Kidney capillary endothelial cell (primary cell): ENCODE results near the gene USP48.

Source experiments
- DNase-seq: peaks from one replicate; pipeline ENCODE4 v3.0.0-alpha.2; 2018; ENCODE audit warnings: low spot score

The USP48 gene

GRCh38 chr1:21749109-21749508, 33.8 kb downstream of the USP48 start:
- DNase-seq = no peak

DNA sequence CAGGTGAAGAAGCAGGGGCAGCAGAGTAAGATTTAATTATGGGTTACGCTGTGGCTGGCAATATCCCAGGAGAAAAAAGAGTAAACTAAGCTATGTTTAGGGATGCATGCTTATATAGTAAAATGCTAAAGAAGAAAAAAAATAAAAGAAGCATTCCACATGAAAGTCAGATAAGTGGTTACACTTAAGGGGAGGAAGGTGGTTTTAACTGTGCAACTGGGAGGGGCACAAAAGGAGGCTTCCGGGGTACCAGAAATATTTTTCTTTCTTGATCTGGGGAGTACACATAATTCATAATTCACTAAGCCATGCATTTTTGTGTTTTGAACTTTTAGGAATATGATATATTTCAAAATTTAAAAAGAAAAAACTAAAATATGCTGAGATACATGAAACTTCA, 39.5 kb downstream of the USP48 start:
- no peak for DNase-seq

GRCh38 chr1:21742578-21742977, 40.4 kb downstream of the USP48 start:
- DNase-seq = no peak

DNA sequence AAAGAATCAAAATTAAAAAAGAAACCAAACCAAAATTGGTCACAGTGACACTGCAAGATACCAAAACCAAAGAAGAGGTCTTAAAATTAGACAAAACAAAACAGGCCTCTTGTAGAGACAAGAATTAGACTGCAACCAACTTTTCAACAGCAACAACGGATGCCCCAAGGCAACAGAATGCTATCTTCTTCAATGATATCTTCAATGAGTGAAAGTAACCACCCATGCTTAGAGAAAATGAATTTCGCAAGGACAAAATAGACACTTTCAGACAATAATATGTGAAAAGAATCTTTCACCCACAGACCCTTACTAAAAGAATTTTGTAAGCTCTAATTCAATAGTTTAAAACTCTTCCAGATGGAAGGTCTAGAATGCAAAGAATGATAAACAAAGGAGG, 41.7 kb downstream of the USP48 start:
- no peak for DNase-seq

DNA sequence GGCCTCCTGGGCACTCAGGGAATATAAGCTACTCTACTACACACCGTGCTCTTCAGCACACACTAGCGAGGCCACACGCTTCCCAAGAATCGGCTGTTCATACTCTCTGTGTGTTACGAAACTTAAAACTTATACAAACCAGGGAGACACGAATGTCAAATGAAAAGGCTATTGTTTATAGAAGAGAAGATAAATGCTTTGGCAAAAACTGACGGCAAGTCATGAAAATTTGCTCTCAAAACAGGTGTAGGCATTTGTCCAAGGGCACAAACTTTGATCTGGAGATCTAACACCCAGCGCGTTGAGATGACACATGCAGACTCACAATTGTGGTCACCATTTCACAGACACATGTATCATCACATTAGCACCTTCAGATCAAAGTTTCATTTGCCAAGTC, 46.1 kb downstream of the USP48 start:
- no peak for DNase-seq

- no peak for DNase-seq
Observed at GRCh38 chr1:21736011-21736410, 46.9 kb downstream of the USP48 start.

- no peak for DNase-seq
Observed at GRCh38 chr1:21734526-21734925, 48.4 kb downstream of the USP48 start.

- no peak for DNase-seq
Observed at GRCh38 chr1:21732664-21733063, 50.3 kb downstream of the USP48 start.

GRCh38 chr1:21725748-21726392, 57.1 kb downstream of the USP48 start:
- no peak for DNase-seq

- no peak for DNase-seq
Observed at GRCh38 chr1:21724570-21724969, 58.4 kb downstream of the USP48 start.

DNA sequence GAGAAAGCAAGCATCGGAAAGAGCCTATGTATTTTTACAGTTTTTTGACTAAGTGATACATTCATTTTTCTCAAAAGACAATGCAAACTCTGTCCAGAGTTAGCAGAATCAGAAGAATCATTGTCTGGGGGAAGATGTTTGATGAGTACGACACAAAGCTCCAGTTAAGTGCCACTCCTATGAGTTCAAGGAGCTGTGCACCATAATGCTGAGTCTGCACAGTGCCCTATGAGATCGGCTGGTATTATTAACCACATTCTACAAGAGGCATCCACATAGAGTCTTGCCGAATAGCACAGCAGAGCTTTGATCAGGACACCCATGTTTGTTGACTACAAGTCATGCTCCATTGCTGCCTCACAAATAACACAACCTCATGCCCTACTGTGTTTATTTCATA, 58.9 kb downstream of the USP48 start:
- DNase-seq = no peak

DNA sequence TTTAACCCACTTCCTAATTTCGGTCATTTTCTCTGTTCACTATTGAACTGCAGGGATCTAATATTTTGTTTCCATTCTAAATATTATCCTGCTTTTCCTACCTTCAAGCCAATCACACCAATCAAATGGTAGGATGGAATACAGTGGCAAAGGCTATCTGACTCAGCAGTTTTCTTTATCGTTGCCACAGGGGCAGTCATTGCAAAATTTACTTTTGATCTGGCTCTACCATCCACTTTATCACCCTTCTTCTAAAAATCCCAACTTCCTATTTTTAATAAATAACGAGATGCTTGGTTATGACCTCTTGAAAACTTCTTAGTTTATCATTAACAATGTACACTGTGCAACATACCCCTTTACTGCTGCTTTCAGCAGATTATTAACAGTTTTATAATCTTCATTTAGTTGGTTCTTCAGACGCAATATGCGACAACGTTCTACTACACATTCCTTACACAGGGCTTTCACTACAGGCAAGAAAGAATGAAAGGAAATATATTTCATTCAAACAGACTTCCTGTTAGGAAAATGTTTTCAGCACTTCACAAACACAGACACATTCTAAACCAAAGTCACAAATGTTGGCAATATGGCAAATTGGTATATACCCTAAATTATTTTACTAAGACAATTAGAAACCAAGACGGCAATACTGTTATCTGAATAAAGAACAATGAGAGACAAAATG, 61.5 kb downstream of the USP48 start:
- no peak for DNase-seq

DNA sequence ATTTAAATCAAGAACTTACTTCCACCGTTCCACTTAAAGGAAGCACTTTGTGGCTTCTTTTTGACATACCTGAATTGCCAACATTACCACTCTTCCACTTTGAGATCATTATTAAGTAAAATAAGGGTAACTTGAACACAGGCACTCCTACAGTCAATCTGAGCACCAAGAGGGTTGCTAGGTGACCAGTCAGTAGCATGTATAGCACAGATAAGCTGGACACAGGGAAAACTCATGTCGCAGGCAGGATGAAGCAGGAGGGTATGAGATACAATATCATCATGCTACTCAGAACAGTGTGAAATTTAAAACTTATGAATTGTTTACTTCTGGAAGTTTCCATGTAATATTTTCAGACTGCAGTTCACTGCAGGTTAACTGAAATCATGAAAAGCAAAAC, 66.8 kb downstream of the USP48 start:
- DNase-seq = no peak

GRCh38 chr1:21707891-21708290, 75.1 kb downstream of the USP48 start:
- no peak for DNase-seq

DNA sequence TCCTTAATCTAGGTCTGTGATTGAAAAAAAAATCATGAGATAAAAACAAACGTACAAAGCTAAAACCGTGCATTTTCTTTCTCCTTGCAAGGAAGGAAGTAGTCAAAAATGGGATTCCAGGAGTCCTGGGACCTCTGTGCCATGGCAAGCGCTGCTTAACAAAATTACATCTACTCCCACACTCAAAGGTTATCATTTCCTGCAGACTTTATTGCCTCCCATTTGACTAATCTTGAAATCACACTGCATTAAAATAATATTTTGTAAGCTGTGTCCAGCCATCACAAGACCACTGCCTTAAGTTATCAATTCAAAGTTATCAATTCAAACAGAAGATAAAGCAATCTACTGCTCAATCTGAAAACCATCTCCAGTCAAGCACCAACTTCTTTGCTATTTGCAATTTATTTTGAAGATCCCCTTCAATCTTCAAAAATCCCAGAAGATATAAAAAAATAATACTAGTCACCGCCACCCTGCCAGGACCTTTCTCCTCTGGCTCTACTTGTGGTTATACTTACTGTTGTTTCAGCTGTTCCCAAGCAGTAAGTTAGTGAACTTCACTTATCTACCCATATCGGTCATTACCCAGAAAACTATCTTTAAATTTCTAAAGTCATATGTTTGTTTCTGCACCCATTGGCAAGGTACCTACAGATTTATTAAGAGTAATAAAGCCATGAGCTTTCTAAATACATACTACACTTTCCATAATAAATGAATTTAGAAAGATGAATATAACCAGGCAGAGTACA, 75.7 kb downstream of the USP48 start:
- DNase-seq = no peak

DNA sequence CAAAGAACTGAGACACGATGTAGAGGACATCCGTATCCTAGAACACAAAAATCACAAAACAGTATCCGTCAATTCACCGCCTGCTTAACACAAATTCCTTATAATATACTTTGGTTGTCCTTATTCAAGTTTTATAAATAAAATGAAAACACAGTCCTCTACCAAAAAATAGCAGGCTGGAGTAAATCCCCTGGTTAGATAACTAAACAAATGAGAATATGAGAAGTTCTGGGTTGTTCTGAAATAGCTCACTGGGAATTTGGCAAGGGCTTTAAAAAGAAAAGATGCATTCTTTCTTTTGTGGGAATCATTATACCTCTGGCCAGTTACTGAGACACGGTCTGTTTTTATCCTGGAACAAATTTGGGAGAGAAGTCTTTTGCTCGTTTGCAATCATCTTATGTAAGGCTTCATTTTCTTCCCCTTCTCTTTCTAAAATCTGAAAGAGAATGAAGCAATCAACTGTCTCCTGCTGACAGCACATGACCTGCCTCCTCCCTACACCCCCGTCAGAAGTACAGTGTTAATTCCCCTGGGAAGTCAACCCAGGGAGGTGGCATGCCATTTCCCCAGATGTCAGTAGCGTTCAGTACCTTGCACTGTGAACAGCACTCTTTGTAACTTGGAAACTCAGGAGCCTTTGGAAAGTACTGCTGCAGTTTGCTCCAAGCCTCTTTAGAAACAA, 76.7 kb downstream of the USP48 start:
- DNase-seq = no peak

DNA sequence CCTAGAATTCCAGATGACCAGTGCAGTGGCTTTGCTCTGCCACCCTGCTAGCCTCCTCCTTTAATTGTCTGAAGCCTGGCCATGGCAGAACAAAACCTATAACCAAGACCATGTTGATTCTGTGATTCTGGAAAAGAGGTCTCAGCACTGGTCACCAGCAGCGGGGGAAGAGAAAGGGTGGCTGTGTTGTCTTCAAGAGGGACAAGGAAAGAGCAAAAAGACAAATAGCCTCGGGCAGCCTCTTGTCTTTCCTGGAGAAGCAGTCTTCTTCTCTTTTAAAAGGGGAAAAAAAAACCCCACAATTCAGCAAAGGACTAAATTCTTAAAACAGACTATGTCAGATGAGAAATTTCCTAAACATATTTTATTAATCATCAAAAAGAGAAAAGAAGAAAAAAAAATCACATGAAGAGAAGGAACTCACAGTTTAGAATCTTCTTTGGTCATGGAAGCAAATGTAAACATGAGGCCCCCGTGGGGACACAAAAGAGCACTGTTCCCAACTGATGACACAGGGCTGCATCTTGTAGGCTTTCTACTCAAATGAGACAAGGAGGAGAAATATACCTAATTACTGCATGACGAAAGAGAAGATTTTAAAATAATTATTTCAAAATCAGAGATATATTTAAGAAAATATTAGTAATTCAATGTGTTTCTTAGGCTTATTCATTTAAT, 77.5 kb downstream of the USP48 start:
- DNase-seq = no peak

- DNase-seq = no peak
Observed at GRCh38 chr1:21704145-21704544, 78.8 kb downstream of the USP48 start.

- DNase-seq = peak; percentile 38
Observed at GRCh38 chr1:21703318-21703963, 79.5 kb downstream of the USP48 start.

GRCh38 chr1:21702780-21703179, 80.2 kb downstream of the USP48 start:
- DNase-seq = no peak

DNA sequence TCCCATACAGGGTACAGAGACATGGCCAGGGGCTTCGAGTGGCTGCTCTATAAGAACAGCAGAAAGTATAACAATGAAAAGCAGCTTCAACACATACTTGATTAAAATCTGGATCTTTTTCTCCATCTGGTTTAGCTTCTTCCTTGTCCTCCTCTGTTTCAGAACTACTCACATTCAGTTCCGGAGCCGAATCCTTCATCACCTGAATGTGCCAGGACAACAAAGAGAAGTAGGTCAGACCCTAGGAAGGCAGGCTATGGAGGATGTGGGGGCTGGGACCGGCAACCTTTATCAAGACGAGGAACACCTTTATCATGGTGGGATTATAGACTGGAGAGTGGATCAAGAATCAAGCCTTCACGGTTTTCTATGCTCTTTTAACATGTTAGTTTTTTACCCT, 81.5 kb downstream of the USP48 start:
- DNase-seq = no peak

DNA sequence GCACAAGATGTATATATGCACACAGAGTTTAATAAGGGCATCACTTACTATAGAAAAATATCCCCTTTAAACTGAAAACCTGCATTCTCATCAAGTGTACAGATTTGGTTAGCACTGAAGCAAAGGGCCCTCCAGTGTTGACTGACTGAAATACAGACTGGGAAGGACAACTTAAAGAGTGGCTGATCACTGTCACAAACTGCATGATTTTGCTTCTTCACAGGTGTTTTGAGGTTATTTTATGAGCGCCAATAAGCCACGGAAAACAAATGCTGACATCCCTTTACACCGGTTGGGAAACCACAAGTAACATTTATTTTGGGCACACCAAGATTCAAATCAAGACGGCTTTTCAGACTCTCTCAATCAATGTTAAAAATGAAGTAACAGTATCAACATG, 82.9 kb downstream of the USP48 start:
- no peak for DNase-seq
